ENCODE results near the gene IGF2BP3. TPM values are rescaled to one million over a fixed set of nuclear protein-coding genes. Genes with fewer than 3 reads are reported as not detected.

The IGF2BP3 gene
- total RNA-seq, 1 donor from 2014 or later = 84.1 TPM

- no peak for DNase-seq
These were observed 96.9 kb downstream of the IGF2BP3 start for GRCh38 chr7:23373151-23374004.

GRCh38 chr7:23372611-23373010 lies 97.7 kb downstream of the IGF2BP3 start:
- no peak for DNase-seq

- DNase-seq = no peak
These were observed 98.6 kb downstream of the IGF2BP3 start for GRCh38 chr7:23371654-23372053.

DNA sequence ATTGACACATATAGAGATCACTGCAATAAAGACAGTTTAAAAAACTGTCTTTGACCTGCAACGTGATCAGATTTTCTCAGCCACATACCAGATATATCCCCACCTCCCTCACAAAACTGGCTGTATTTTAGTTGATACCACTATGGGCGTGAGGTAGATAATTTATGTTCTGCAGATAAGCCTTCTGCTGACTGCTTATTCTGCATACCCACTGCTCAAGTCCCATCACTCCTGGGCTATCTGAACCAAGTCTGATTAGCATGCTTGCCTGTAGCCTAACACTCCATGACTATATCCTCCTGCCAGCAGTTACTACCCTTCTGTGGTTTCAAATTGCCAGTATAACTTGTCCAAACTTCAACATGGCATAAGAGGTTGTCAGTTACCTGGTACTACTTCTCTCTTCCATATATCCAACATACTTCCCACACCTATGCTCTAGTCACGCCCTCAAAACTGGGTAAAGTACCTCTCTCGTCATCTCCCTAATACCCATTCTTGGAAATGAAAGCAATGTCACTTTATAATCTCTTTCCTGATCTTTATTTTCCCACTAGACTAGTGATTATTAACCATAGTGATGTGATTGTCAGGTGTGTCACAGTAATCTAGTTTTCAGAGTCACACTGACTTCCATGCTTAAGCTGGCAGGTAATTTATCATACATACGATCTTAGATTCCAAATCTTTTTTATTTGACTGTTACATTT lies 100.4 kb downstream of the IGF2BP3 start:
- DNase-seq = no peak

DNA sequence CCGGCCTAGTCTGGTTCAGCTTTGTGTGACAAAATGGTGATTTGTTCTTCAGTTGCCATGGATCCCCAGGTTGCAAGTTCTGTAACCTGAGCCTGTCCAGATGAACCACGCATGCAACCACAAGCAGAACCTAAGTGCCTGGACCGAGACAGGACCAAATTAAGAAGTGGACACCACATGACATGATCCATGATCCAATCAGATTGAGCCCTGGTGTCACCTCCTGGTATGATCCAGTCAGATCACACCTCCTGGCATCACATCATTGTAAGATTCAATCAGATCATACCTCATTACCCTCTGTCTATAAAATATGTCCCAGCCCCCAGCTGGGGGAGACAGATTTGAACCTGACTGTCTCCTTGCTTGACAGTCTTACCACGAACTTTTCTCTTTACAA lies 101.2 kb downstream of the IGF2BP3 start:
- DNase-seq = no peak

DNA sequence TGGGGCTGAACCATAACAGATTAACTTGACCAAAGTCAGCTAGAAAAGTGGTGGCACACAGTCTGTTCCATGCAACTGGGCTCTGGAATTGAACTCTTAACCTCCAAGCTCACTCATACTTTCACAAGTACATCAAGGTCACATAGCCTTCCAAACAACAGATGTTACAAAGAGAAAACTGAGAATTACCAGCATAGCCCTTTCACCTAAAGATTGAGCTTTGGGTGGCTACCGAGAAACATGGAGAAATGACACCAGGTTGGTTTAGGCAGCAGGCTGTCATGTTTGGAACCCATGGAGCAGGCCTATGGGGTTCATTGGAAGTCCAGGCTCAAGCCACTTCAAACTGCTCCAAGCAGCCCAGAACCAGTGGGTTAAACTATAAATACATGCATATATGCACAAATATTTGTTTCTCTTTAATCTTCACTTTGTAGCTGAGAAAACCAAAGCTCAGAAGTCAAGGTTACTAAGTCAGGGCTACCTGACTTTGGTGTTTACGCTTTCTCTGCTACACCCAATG lies 112.1 kb downstream of the IGF2BP3 start:
- DNase-seq = no peak

- DNase-seq = no peak
These were observed 112.8 kb downstream of the IGF2BP3 start for GRCh38 chr7:23357190-23358093.

DNA sequence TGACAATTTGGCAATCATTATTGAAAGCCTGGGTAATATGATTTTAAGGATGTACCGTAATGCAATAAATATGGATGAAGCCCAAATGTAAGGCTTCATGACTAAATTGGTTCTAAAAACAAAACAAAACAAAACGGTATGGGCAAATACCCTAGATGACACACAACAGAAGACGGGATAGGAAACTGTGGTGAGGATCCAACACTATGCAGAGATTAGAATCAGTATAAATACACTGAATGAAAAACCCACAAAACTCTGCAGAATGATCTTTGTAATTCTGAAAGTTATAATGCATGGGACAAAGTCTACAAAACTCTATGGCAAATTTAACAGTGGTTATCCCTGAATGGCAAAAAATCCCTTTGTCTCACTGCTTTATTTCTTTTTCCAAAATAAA lies 113.6 kb downstream of the IGF2BP3 start:
- no peak for DNase-seq

DNA sequence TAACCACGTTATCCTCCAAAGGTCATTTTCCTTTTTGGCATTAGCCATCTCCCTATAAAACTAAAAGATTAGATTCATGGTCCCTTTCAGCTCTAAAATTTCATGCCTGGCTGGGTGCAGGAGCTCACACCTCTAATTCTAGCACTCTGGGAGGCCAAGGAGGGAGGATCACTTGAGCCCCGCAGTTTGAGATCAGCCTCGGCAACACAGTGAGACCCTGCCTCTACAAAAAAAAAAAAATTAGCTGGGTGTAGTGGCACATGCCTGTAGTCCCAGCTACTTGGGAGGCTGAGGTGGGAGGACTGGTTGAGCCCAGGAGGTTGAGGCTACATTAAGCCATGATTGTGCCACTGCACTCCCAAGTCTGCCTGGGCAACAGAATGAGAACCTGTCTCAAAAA lies 114.1 kb downstream of the IGF2BP3 start:
- DNase-seq = no peak

DNA sequence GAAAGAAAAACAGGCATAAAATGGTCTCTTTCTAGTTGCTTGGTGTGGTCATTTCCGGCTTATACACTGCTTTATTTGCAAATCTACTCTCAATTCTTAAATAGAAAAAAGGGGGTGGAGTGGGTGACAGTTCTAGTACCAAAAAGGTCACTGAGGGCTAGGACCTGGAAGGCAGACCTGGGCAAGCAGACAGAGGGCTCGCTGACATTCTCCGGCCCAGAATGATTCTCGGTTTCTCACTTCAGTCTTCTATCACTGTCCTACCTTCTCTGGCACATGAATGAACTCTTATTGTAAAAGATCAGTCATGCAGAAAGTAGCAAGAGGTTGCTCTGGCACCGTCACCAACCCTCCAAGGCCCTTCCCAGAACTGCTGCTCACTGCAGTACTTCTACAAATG lies 117.1 kb downstream of the IGF2BP3 start:
- DNase-seq = no peak

GRCh38 chr7:23350466-23350865 lies 119.8 kb downstream of the IGF2BP3 start:
- DNase-seq = no peak

DNA sequence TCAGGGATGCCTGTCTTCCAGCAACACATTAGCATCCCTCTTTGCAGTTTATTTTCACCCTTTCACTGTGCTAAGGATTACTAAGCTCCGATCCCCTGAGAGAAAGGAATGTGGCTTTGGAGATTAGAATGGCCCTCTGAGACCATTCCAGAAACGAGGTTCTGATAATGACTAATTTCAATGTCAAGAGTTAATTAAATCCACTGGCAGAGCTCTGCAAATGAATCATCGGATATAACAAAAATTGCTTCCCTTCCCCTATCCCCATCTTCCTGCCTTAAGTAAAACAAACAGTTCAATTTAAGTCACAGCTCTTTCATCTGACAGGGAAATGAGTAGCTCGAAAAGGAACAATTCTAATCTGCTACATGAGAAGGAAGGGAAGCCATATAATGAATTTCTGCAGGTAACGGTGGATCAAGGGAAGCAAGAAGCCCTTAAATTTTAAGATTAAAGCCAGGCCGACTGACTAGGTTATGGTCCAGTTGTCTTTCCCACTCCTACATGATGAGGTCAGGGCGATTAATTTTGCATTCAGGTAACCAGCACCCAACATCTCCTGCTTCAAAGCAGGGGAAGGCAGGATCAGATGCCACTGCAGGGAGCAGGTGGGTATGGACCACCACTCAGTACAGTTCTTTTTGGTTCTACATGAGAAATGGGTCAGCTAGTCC lies 120.7 kb downstream of the IGF2BP3 start:
- DNase-seq = no peak

DNA sequence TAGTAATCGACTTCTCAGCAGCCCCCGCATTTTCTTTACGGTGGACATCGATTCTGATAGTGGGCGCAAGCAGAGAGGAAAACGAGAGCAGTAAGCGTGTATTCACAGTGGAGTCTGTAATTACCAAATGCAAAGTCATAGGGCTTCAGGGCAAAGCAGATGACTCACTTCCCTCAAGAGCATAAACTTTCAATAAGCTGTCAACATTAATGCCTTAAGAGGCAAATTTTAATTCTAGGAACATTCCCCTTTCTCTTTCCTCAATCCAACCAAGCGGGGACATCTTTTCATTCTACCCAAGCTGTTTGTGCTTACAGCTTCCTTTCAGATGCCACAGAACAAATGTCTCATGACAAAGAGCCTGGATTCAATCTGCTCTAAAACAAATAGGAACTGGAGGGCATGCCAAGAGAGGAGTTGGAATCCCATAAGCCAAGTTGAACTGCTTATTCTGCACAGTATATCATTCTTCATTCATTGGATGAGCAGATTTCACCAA lies 122.6 kb downstream of the IGF2BP3 start:
- no peak for DNase-seq

DNA sequence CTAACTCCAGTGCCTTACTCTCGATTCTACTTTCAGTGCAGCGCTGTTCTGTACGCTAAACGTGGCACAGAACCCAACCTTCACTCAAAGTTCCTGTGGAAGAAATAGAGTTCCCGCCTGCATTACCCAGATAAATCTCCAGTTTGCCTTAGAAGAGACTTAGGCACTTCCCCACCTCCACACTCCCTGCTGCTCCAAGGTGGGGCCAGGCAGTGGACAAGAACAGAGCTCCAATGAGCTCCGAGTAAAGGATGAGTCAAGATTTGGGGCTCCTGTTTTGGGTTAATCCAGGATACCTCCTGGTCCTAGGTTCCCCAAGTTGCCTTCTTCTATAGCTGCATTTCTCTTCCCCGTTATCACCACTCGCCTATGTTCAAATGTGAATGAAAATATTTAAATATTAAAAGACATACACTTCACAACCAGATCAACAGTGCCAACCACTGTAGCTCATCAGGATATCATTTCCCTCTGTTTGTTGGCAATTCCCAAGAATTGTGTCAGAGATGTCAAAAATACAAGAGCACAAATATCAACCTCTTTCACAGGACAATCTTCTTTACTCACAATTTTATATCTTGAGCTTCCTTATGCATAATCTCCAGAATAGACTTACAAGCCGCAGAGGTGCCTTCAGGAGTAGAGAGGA lies 123.1 kb downstream of the IGF2BP3 start:
- no peak for DNase-seq

GRCh38 chr7:23346316-23346715 lies 124.0 kb downstream of the IGF2BP3 start:
- no peak for DNase-seq

GRCh38 chr7:23345601-23346000 lies 124.7 kb downstream of the IGF2BP3 start:
- DNase-seq = no peak

GRCh38 chr7:23343806-23344475 lies 126.3 kb downstream of the IGF2BP3 start:
- no peak for DNase-seq

DNA sequence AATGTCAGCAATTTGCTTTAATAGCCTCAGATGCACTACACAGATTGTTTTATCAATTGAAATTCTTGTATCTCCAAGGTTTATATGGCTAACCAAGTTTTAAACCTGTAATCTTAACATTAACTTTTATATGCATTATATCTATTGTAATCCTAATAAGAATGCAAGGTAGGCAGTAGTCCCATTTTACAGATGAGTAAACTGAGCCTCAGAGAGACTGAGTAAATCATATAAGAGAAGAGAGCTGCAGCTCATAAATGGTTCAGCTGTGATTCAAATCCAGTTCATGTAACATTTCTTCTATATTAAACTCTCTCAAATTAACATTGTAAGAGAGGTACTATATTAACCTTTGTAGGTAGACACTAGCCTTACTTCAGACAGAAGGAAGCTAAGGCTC lies 127.2 kb downstream of the IGF2BP3 start:
- no peak for DNase-seq

DNA sequence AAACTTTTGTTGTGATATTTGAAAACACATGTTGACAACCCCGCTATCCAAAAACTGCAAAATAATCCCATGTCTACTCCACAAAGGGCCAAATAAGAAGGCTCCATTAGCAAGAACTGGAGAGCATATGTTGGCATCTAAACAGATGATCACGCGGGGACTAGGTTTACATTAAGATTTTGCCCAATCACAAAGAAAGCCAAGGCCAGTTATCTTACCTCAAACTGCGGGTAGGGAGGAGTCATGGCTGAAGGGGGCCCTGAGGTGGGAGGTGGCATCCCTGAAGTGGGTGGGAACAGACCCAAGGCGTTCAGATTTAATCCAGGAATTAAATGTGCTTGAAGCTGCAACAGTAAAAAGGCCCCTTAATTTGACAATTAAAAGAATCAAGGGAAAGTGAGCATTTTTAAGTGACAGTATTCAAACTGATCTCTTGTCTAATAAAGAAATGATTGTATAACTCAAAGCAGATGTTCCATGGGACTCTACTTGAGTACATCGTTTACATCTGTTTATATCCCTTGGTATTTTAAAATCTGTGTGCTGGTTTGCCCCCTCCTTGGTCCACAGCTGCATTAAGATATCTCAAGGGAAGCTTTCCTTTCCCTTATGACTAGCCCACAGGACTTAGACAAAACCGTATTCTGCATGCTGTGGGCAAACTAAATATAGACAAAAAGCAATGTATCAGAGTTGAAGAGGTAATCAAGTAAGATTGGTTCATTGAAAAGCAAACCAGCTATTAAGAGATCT lies 128.3 kb downstream of the IGF2BP3 start:
- no peak for DNase-seq

DNA sequence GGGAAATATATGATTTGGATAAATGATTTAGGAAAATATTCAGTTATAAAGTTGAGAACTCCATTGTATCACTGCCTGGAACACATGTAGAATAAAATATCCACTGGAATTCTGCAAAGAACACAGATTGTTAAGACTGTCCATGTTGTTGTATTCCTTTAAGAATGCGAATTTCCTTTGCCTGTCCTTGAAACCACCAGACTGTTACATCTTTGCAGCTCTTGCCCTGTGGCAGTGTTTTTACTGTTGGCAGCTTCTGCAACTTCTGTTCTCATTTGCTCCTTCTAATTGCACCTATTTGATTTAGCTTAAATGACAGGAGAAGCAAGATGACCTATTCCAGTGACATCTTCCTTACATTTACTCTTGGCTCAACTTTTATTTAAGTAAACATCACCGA lies 131.4 kb downstream of the IGF2BP3 start:
- no peak for DNase-seq
